Skeletal muscle tissue (tissue), 4 donors: ENCODE measurements around the gene CLDN12. TPM values are rescaled to one million over a fixed set of nuclear protein-coding genes. Genes with fewer than 3 reads are reported as not detected.

Experiments used
- H3K27ac ChIP-seq: one replicate; pipeline ENCODE4 v1.7.0; 2013; ENCODE audit warnings: mild to moderate bottlenecking, low read depth, low read length, inconsistent platforms
- H3K27me3 ChIP-seq, 3 donors: one replicate each; pipeline ENCODE4 v1.7.0; 2013; ENCODE audit warnings: low read length in 3 of 3; ENCODE audit not compliant: control insufficient read depth in 3 of 3, insufficient read depth in 3 of 3
- H3K36me3 ChIP-seq, 3 donors: one replicate each; pipeline ENCODE4 v1.7.0; 2013; ENCODE audit warnings: low read length in 3 of 3; ENCODE audit not compliant: control insufficient read depth in 3 of 3, insufficient read depth in 3 of 3
- H3K4me1 ChIP-seq, 3 donors: one replicate each; pipeline ENCODE4 v1.7.0; 2013; ENCODE audit warnings: low read length in 3 of 3, mild to moderate bottlenecking in 3 of 3; ENCODE audit not compliant: control insufficient read depth in 3 of 3, insufficient read depth in 3 of 3
- H3K4me3 ChIP-seq, 3 donors: one replicate each; pipeline ENCODE4 v1.7.0; 2013; ENCODE audit warnings: low read length in 3 of 3
- H3K9ac ChIP-seq, 3 donors: one replicate each; pipeline ENCODE4 v1.7.0; 2013; ENCODE audit warnings: low read length in 3 of 3, mild to moderate bottlenecking in 3 of 3, moderate library complexity in 2 of 3, low read depth in 1 of 3
- H3K9me3 ChIP-seq, 3 donors: one replicate each; pipeline ENCODE4 v1.7.0; 2013; ENCODE audit warnings: low read length in 3 of 3; ENCODE audit not compliant: control insufficient read depth in 3 of 3
- total RNA-seq: library from RNA; depleted of rRNA; stranded (reverse); fragments of >200 nt; gene quantifications from one replicate; pipeline ENCODE4 v1.2.3, GENCODE V29; 2014
- donor health status: Osteomylitis.

The CLDN12 gene
- 15.7 TPM for total RNA-seq

GRCh38 chr7:90403174-90404113, at the start of gene CLDN12:
Gene CLDN12, plus strand, starts transcription at chr7:90403461. Its CDS starts 9,216 bp downstream, at chr7:90412677.
- no peaks in the 10 kb centered on the region for H3K9me3 ChIP-seq
- H3K27ac ChIP-seq: peak within 1 kb of the TSS; percentile 99
- no peaks in the 10 kb centered on the region for H3K27me3 ChIP-seq
- peaks cover 0 to 10% (median 6%) of the 10 kb centered on the region in 3 donors for H3K36me3 ChIP-seq
- H3K4me1 ChIP-seq: peaks cover 6 to 20% (median 17%) of the 10 kb centered on the region in 3 donors
- peak within 1 kb of the TSS; percentile 87 to 98 (median 98) for H3K9ac ChIP-seq
- peak within 1 kb of the TSS; percentile 80 to 100 (median 94) for H3K4me3 ChIP-seq

DNA sequence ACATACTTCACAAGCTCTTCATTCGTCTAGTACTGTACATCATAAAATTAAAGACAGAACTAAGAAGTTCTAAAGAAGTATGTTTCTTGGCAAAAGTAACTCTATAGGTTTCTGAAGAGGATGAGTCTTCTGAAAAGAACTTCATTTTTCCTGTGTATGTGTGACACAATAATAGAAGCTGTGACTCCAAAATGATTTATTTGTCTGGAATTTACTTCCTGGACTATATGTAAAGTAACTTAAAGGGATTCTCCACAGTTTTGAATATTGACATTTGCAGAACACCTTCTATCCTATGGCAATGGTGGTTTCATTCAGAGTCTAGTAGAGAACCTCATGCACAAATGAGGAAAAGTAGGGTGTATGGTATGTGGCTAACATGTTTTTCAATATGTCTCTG, 19.8 kb upstream of the CLDN12 start:
- no peaks in the 10 kb centered on the region for H3K9me3 ChIP-seq
- H3K4me3 ChIP-seq: no peak overlapping the region
- no peak overlapping the region for H3K9ac ChIP-seq
- H3K27ac ChIP-seq: no peak overlapping the region
- peaks cover 14 to 50% (median 46%) of the 10 kb centered on the region in 3 donors for H3K36me3 ChIP-seq
- no peaks in the 10 kb centered on the region for H3K27me3 ChIP-seq
- no peaks in the 10 kb centered on the region for H3K4me1 ChIP-seq

GRCh38 chr7:90383861-90384260, 19.4 kb upstream of the CLDN12 start:
- Histone ChIP-seq H3K9ac (no peak overlapping the region), H3K36me3 (peaks cover 10 to 48% (median 41%) of the 10 kb centered on the region in 3 donors), H3K4me1 (no peaks in the 10 kb centered on the region), H3K27me3 (no peaks in the 10 kb centered on the region), H3K4me3 (no peak overlapping the region), H3K27ac (no peak overlapping the region), H3K9me3 (no peaks in the 10 kb centered on the region)

DNA sequence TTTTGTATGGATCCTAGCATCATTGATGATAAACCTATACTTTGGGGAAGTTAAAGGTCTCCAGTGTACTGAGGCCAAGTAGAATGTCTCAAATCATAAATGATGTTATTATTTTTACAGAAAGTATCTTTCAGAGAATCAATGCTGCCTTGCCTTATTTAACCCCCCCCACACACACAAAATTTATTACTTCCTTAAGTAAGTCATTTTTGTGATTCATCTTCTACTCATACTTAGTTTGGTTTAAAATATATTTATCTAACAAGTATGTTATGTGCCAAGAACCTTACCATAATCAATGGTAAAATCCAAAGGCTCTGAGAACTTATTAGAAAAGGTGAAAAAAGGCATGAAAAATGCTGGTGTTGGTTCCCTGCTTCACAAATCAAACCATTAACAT, 18.8 kb upstream of the CLDN12 start:
- Histone ChIP-seq H3K27me3 (no peaks in the 10 kb centered on the region), H3K9ac (no peak overlapping the region), H3K36me3 (peaks cover 5 to 43% (median 36%) of the 10 kb centered on the region in 3 donors)

GRCh38 chr7:90387470-90388240, 15.6 kb upstream of the CLDN12 start:
- no peak overlapping the region for H3K4me3 ChIP-seq
- no peak overlapping the region for H3K9ac ChIP-seq
- no peaks in the 10 kb centered on the region for H3K27me3 ChIP-seq
- H3K27ac ChIP-seq: no peak overlapping the region
- H3K36me3 ChIP-seq: peaks cover 5 to 23% (median 22%) of the 10 kb centered on the region in 3 donors
- H3K9me3 ChIP-seq: no peaks in the 10 kb centered on the region
- no peaks in the 10 kb centered on the region for H3K4me1 ChIP-seq

More for the DNA sequence above, 18.8 kb upstream of the CLDN12 start:
- H3K4me3 ChIP-seq: no peak overlapping the region
- no peaks in the 10 kb centered on the region for H3K4me1 ChIP-seq
- no peaks in the 10 kb centered on the region for H3K9me3 ChIP-seq
- H3K27ac ChIP-seq: no peak overlapping the region

GRCh38 chr7:90390926-90391325, 12.3 kb upstream of the CLDN12 start:
- H3K27me3 ChIP-seq: no peaks in the 10 kb centered on the region
- H3K9ac ChIP-seq: no peak overlapping the region
- H3K36me3 ChIP-seq: peaks cover 0 to 2% (median 0%) of the 10 kb centered on the region in 3 donors
- H3K27ac ChIP-seq: no peak overlapping the region
- no peaks in the 10 kb centered on the region for H3K4me1 ChIP-seq
- H3K9me3 ChIP-seq: no peaks in the 10 kb centered on the region
- no peak overlapping the region for H3K4me3 ChIP-seq

- H3K9ac ChIP-seq: no peak overlapping the region
- no peak overlapping the region for H3K27ac ChIP-seq
- H3K4me1 ChIP-seq: no peaks in the 10 kb centered on the region
These were observed 11.8 kb upstream of the CLDN12 start for GRCh38 chr7:90391488-90391887.

GRCh38 chr7:90396420-90396819, 6.8 kb upstream of the CLDN12 start:
- Histone ChIP-seq H3K27ac (no peak overlapping the region), H3K36me3 (no peaks in the 10 kb centered on the region), H3K27me3 (no peaks in the 10 kb centered on the region), H3K9me3 (no peaks in the 10 kb centered on the region), H3K4me1 (no peaks in the 10 kb centered on the region), H3K4me3 (no peak overlapping the region), H3K9ac (no peak overlapping the region)

More at GRCh38 chr7:90391488-90391887, 11.8 kb upstream of the CLDN12 start:
- Histone ChIP-seq H3K27me3 (no peaks in the 10 kb centered on the region), H3K36me3 (no peaks in the 10 kb centered on the region), H3K4me3 (no peak overlapping the region), H3K9me3 (no peaks in the 10 kb centered on the region)

- Histone ChIP-seq H3K27me3 (no peaks in the 10 kb centered on the region), H3K27ac (no peak overlapping the region), H3K9ac (no peak overlapping the region), H3K4me3 (no peak overlapping the region), H3K4me1 (peaks cover 3 to 17% (median 12%) of the 10 kb centered on the region in 3 donors), H3K36me3 (peaks cover 0 to 7% (median 6%) of the 10 kb centered on the region in 3 donors), H3K9me3 (no peaks in the 10 kb centered on the region)
These were observed 1.3 kb upstream of the CLDN12 start for GRCh38 chr7:90401989-90402388.
